ENCODE measurements around the gene PGM2L1. TPM values are rescaled to one million over a fixed set of nuclear protein-coding genes. Genes with fewer than 3 reads are reported as not detected.

Gene PGM2L1
- total and polyA plus RNA-seq, 2 of the 4 experiments (the other 2 are of a cell fraction), result 0.72 to 1.8 TPM

DNA sequence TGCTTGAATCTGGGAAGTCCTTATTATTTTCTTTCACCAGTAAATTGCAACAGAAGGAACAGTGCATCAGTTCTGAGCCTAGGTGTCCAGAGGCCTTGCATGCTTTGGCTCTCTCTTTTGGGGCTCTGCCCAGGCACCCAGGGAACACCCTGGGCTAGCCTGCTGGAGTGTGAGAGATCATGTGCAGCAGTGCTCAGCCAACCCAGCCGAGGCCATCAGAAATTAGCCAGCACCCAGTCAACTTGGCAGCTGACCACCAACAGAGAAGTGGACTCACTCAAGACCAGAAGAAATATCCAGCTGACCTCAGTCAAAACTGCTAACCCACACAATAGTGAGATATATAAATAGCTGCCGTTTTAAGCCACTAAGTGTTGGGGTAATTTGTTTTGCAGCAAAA is 75.6 kb downstream of the PGM2L1 start:
- Histone ChIP-seq H3K36me3 (ENCODE audit: control insufficient read depth, insufficient read depth, low read length) (no peaks in the 10 kb centered on the region), H3K14ac (replicated peaks; ENCODE audit: low read depth, low read length) (peak overlapping the region; percentile 18), H3K4me2 (ENCODE audit: low read depth, low read length) (no peak overlapping the region), H2BK15ac (ENCODE audit: low read depth, low read length) (peak overlapping the region; percentile 43; the same call in 1 of the 3 replicates), H2AK9ac (replicated peaks; ENCODE audit: low read depth, low read length, poor library complexity) (no peak overlapping the region), H2BK20ac (ENCODE audit: low read depth, low read length) (peak overlapping the region; percentile 49; the same call in 1 of the 2 replicates), H3K27ac (ENCODE audit: insufficient read depth, low read length) (no peak overlapping the region), H2BK5ac (ENCODE audit: low read depth, low read length, poor library complexity, severe bottlenecking) (no peak overlapping the region), H3K4ac (ENCODE audit: low read depth, low read length) (peak overlapping the region; percentile 13; the same call in 1 of the 2 replicates), H3K9ac (ENCODE audit: low read depth, low read length) (no peak overlapping the region), H2AFZ (replicated peaks; ENCODE audit: low read length, poor library complexity) (peak overlapping the region; percentile 59), H3K4me1 (ENCODE audit: control insufficient read depth, insufficient read depth, low read length) (peaks cover 22% of the 10 kb centered on the region), H4K8ac (ENCODE audit: low read depth in 2 of 2, low read length in 2 of 2) (peak overlapping the region in 1 of 2 experiments; percentile 16; a peak in 1 of 4 replicates), H2AK5ac (ENCODE audit: low read depth, low read length) (peak overlapping the region; percentile 44; the same call in 1 of the 2 replicates), H3K27me3 (ENCODE audit: control insufficient read depth, insufficient read depth, low read length) (no peaks in the 10 kb centered on the region), H2BK120ac (ENCODE audit: low read depth, low read length) (peak overlapping the region; percentile 58; the same call in 1 of the 2 replicates), H3K9me1 (ENCODE audit: insufficient read depth, low read length) (peaks cover 15% of the 10 kb centered on the region), H3K18ac (ENCODE audit: low read depth, low read length) (no peak overlapping the region), H3K56ac (ENCODE audit: extremely low read depth, insufficient read depth, low read length) (no peak overlapping the region), H3K4me3 (ENCODE audit: insufficient read depth, low read depth, low read length) (no peak overlapping the region), H3K79me1 (ENCODE audit: low read depth in 1 of 2, low read length in 2 of 2) (no peaks in the 10 kb centered on the region), H4K5ac (ENCODE audit: low read depth, low read length) (no peak overlapping the region), H4K20me1 (ENCODE audit: insufficient read depth, low read length) (no peaks in the 10 kb centered on the region), H4K91ac (ENCODE audit: insufficient read depth, low read depth, low read length) (no peak overlapping the region; the same call in 1 of the 2 replicates), H3K9me3 (ENCODE audit: control insufficient read depth, insufficient read depth, low read length) (no peaks in the 10 kb centered on the region), H3K23ac (ENCODE audit: low read depth, low read length) (peak overlapping the region; percentile 31; the same call in 1 of the 2 replicates)
- in situ Hi-C loops (cut with MboI; ENCODE audit: low sequenced_read_pairs), result loop anchor here (10.0 kb wide), 1 partner anchor 58 kb away; no protein-coding TSS in a partner anchor
- intact Hi-C loops (cut with micrococcal nuclease), result loop anchor here (10.0 kb wide), 1 partner anchor 122 kb away; no protein-coding TSS in a partner anchor
- dilution Hi-C loops (cut with HindIII; ENCODE audit: low sequenced_read_pairs, unreplicated experiment), result no loop called here
- TF ChIP-seq MXI1 (IDR thresholded peaks at IDR 0.05; ENCODE audit: borderline replicate concordance, low read depth, low read length), result no peak
- TF ChIP-seq NFE2L2 (IDR thresholded peaks at IDR 0.05; ENCODE audit: low read depth, low read length), result no peak
- TF ChIP-seq, protein P1, sequence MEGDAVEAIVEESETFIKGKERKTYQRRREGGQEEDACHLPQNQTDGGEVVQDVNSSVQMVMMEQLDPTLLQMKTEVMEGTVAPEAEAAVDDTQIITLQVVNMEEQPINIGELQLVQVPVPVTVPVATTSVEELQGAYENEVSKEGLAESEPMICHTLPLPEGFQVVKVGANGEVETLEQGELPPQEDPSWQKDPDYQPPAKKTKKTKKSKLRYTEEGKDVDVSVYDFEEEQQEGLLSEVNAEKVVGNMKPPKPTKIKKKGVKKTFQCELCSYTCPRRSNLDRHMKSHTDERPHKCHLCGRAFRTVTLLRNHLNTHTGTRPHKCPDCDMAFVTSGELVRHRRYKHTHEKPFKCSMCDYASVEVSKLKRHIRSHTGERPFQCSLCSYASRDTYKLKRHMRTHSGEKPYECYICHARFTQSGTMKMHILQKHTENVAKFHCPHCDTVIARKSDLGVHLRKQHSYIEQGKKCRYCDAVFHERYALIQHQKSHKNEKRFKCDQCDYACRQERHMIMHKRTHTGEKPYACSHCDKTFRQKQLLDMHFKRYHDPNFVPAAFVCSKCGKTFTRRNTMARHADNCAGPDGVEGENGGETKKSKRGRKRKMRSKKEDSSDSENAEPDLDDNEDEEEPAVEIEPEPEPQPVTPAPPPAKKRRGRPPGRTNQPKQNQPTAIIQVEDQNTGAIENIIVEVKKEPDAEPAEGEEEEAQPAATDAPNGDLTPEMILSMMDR (conservative IDR thresholded peaks at IDR 0.05; ENCODE audit: low read depth, low read length), result no peak
- no peak for TF ChIP-seq FOS (IDR thresholded peaks at IDR 0.05; ENCODE audit: low read depth, low read length)
- TF ChIP-seq POLR2A (IDR thresholded peaks at IDR 0.05; ENCODE audit: low read depth, low read length), result no peak
- TF ChIP-seq, protein P2, sequence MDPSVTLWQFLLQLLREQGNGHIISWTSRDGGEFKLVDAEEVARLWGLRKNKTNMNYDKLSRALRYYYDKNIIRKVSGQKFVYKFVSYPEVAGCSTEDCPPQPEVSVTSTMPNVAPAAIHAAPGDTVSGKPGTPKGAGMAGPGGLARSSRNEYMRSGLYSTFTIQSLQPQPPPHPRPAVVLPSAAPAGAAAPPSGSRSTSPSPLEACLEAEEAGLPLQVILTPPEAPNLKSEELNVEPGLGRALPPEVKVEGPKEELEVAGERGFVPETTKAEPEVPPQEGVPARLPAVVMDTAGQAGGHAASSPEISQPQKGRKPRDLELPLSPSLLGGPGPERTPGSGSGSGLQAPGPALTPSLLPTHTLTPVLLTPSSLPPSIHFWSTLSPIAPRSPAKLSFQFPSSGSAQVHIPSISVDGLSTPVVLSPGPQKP (IDR thresholded peaks at IDR 0.05; ENCODE audit: borderline replicate concordance, low read depth, low read length), result no peak
- TF ChIP-seq BHLHE40 (IDR thresholded peaks at IDR 0.05; ENCODE audit: low read depth, low read length), result no peak
- no peak for TF ChIP-seq RAD21 (IDR thresholded peaks at IDR 0.05; ENCODE audit: low read length)
- TF ChIP-seq MAZ (IDR thresholded peaks at IDR 0.05; ENCODE audit: borderline replicate concordance, low read depth, low read length), result no peak
- no peak for TF ChIP-seq RFX5 (IDR thresholded peaks at IDR 0.05; ENCODE audit: low read depth, low read length)
- no peak for TF ChIP-seq CEBPB (IDR thresholded peaks at IDR 0.05; ENCODE audit: low read depth, low read length)
- TF ChIP-seq, protein P3, sequence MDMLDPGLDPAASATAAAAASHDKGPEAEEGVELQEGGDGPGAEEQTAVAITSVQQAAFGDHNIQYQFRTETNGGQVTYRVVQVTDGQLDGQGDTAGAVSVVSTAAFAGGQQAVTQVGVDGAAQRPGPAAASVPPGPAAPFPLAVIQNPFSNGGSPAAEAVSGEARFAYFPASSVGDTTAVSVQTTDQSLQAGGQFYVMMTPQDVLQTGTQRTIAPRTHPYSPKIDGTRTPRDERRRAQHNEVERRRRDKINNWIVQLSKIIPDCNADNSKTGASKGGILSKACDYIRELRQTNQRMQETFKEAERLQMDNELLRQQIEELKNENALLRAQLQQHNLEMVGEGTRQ (IDR thresholded peaks at IDR 0.05; ENCODE audit: low read depth, low read length), result no peak
- no peak for TF ChIP-seq CHD1 (IDR thresholded peaks at IDR 0.05; ENCODE audit: low read depth, low read length)
- TF ChIP-seq RCOR1 (IDR thresholded peaks at IDR 0.05; ENCODE audit: insufficient replicate concordance, low read length), result no peak
- no peak for TF ChIP-seq MAFK (IDR thresholded peaks at IDR 0.05; ENCODE audit: low read depth, low read length)
- TF ChIP-seq SMC3 (IDR thresholded peaks at IDR 0.05; ENCODE audit: low read depth, low read length), result no peak
- no peak for ATAC-seq (ENCODE audit: low read depth)
- peak; percentile 16 for DNase-seq
- BruUV-seq (replicated peaks), result no TSS peak
- no CpG with 5 or more reads among the region's 2 CpGs for WGBS, 2 experiments (ENCODE audit: extremely low coverage in 2 of 2, insufficient read length in 1 of 2)
- ChIA-PET CTCF (no interaction called here), POLR2A (ENCODE audit: unreplicated experiment) (no interaction called here)
